K562 (cell line): Measurements from ENCODE around the gene KRT76. TPM values are rescaled to one million over a fixed set of nuclear protein-coding genes. Genes with fewer than 3 reads are reported as not detected.

Source experiments
- ATAC-seq: fragments of 200-7000 bp; cut with Tn5 transposase; 3 replicates; pipeline ENCODE4 v1.9.1; 2020; ENCODE audit warnings: moderate library complexity
- BruUV-seq: library from RNA; stranded (reverse); fragments of 400-500 nt; replicated peaks from 2 replicates; lab custom pipeline; 2021; lab: Mats Ljungman, UMichigan
- CTCF ChIA-PET: fragments of 300-600 bp; formaldehyde crosslinking; extraction: SDS; loops from one replicate; lab custom pipeline; 2021; ENCODE audit warnings: low intra/inter-chr PET ratio; lab: Yijun Ruan, JAX
- POLR2A ChIA-PET: fragments of 300-600, 350-650 bp; sonication (Branson Sonifier 250); formaldehyde crosslinking; extraction: SDS; loops from one replicate; lab custom pipeline; 2021; ENCODE audit warnings: antibody characterized with exemption, inconsistent platforms; lab: Yijun Ruan, JAX
- DNase-seq, 4 experiments: peaks; one replicate each; pipeline versions ENCODE4 v3.0.0 to v3.0.0-alpha.2; 2011 to 2018; ENCODE audit warnings: low spot score in 3 of 4, mixed read lengths in 3 of 4; ENCODE audit errors: extremely low read depth in 1 of 4
- FAIRE-seq: peaks from 2 replicates; lab custom pipeline; 2011; peaks lifted over from hg19 to GRCh38; lab: Jason Lieb, UNC
- H2AFZ ChIP-seq: 2 replicates; pipeline ENCODE4 v1.6.0; 2011; ENCODE audit warnings: low read depth, low read length, control low read depth, inconsistent platforms
- H3K27ac ChIP-seq: fragments of 200-600 bp; 3 replicates; pipeline ENCODE4 v1.8.0; 2011; ENCODE audit warnings: low read depth, mild to moderate bottlenecking, control low read depth, inconsistent platforms, low read length, moderate library complexity, mixed read lengths; ENCODE audit errors: extremely low read depth
- H3K27me3 ChIP-seq, 2 experiments: fragments of 300-600 bp in 1 of 2; 2 replicates in 1 of 2; 3 replicates in 1 of 2; pipeline versions ENCODE4 v1.6.0 to v1.8.0; 2011; ENCODE audit warnings: inconsistent platforms in 2 of 2, low read length in 2 of 2, mild to moderate bottlenecking in 1 of 2, mixed read lengths in 1 of 2, moderate library complexity in 1 of 2; ENCODE audit not compliant: control insufficient read depth in 2 of 2, insufficient read depth in 2 of 2
- H3K36me3 ChIP-seq: fragments of 300-600 bp; 3 replicates; pipeline ENCODE4 v1.8.0; 2011; ENCODE audit warnings: mild to moderate bottlenecking, low read length, inconsistent platforms; ENCODE audit not compliant: control insufficient read depth, insufficient read depth
- H3K4me1 ChIP-seq, 2 experiments: fragments of 200-600 bp in 1 of 2; replicated peaks in 1 of 2; 2 replicates in 1 of 2; 3 replicates in 1 of 2; pipeline versions ENCODE4 v1.5.1 to v1.8.0; 2011; ENCODE audit warnings: inconsistent platforms in 2 of 2, low read length in 2 of 2, mild to moderate bottlenecking in 1 of 2, mixed read lengths in 1 of 2, moderate library complexity in 1 of 2; ENCODE audit not compliant: control insufficient read depth in 2 of 2, insufficient read depth in 2 of 2
- H3K4me2 ChIP-seq: 2 replicates; pipeline ENCODE4 v1.6.1; 2011; ENCODE audit warnings: low read length, control low read depth, inconsistent platforms, mixed read lengths; ENCODE audit not compliant: insufficient read depth
- H3K4me3 ChIP-seq: fragments of 200-600 bp; sonication (generic), shearing (Covaris generic); 2 replicates; pipeline ENCODE4 v1.5.1; 2016; ENCODE audit warnings: control low read depth, inconsistent platforms
- H3K79me2 ChIP-seq: fragments of 200-600 bp; 3 replicates; pipeline ENCODE4 v1.8.0; 2011; ENCODE audit warnings: low read length, inconsistent platforms; ENCODE audit not compliant: control insufficient read depth, insufficient read depth
- H3K9ac ChIP-seq, 2 experiments: 2 replicates each; pipeline versions ENCODE4 v1.6.0 to v1.6.1; 2011; ENCODE audit warnings: low read depth in 2 of 2, low read length in 2 of 2, control low read depth in 1 of 2, inconsistent platforms in 1 of 2, mild to moderate bottlenecking in 1 of 2, mixed read lengths in 1 of 2; ENCODE audit not compliant: insufficient read depth in 1 of 2
- H3K9me1 ChIP-seq: one replicate; pipeline ENCODE4 v1.6.0; 2011; ENCODE audit warnings: inconsistent platforms, mild to moderate bottlenecking, low read length, moderate library complexity; ENCODE audit not compliant: control insufficient read depth, insufficient read depth
- H3K9me3 ChIP-seq: replicated peaks from 2 replicates; pipeline ENCODE4 v1.5.1; 2011; ENCODE audit warnings: low read depth, low read length, inconsistent platforms; ENCODE audit not compliant: control insufficient read depth, insufficient read depth
- H4K20me1 ChIP-seq: replicated peaks from 2 replicates; pipeline ENCODE4 v1.6.1; 2011; ENCODE audit warnings: low read length, inconsistent platforms, mixed read lengths; ENCODE audit not compliant: control insufficient read depth, insufficient read depth
- ATF4 ChIP-seq: fragments of 450-650 bp; formaldehyde crosslinking; IDR thresholded peaks from 2 replicates; pipeline ENCODE4 v1.4.0; 2022; ENCODE audit warnings: mild to moderate bottlenecking, moderate library complexity
- CCNT2 ChIP-seq: IDR thresholded peaks from 2 replicates; pipeline ENCODE4 v1.6.1; 2011; ENCODE audit warnings: borderline replicate concordance, low read depth, mild to moderate bottlenecking, moderate library complexity, mixed read lengths, low read length; ENCODE audit not compliant: insufficient read length; ENCODE audit errors: extremely low read depth
- CEBPG ChIP-seq, 3 experiments: fragments of 200-800 bp in 1 of 3; sonication (Bioruptor generic) in 1 of 3; sonication (generic) in 1 of 3; formaldehyde crosslinking in 1 of 3; IDR thresholded peaks in 2 of 3; conservative IDR thresholded peaks in 1 of 3; 2 replicates each; pipeline versions ENCODE4 v1.6.1 to v1.8.0; 2016 to 2022; ENCODE audit warnings: missing compliant biosample characterization in 2 of 3, missing genetic modification characterization in 2 of 3, mild to moderate bottlenecking in 1 of 3, missing genetic modification reagents in 1 of 3
- CREBBP ChIP-seq: IDR thresholded peaks from one replicate; pipeline ENCODE4 v1.6.1; 2012; ENCODE audit warnings: low read depth, mild to moderate bottlenecking, control low read depth, inconsistent platforms, low read length
- CXXC5 ChIP-seq: fragments of 250-450 bp; sonication (Bioruptor Pico); IDR thresholded peaks from 2 replicates; pipeline ENCODE4 v1.8.0; 2022; ENCODE audit warnings: inconsistent platforms, mild to moderate bottlenecking, moderate library complexity
- DLX4 ChIP-seq: fragments of 250-450 bp; sonication (Bioruptor Pico); IDR thresholded peaks from 2 replicates; pipeline ENCODE4 v1.6.1; 2021; ENCODE audit warnings: mild to moderate bottlenecking
- ELF4 ChIP-seq: fragments of 450-650 bp; formaldehyde crosslinking; IDR thresholded peaks from 2 replicates; pipeline ENCODE4 v1.4.0; 2022; ENCODE audit warnings: missing genetic modification characterization
- FOSL1 ChIP-seq: fragments of 200-800 bp; sonication (Bioruptor generic); conservative IDR thresholded peaks from 2 replicates; pipeline ENCODE4 v1.6.1; 2016; ENCODE audit warnings: missing genetic modification characterization, missing compliant biosample characterization
- FOXM1 ChIP-seq, 2 experiments: fragments of 450-650 bp in 1 of 2; sonication (generic) in 1 of 2; formaldehyde crosslinking in 1 of 2; IDR thresholded peaks; 2 replicates each; pipeline versions ENCODE4 v1.6.1 to v1.9.0; 2017 to 2022; ENCODE audit warnings: low read depth in 2 of 2, mild to moderate bottlenecking in 2 of 2, missing genetic modification reagents in 1 of 2, moderate library complexity in 1 of 2
- GATAD2B ChIP-seq: fragments of 450-650 bp; IDR thresholded peaks from 2 replicates; pipeline ENCODE4 v1.6.1; 2017; ENCODE audit warnings: mild to moderate bottlenecking, borderline replicate concordance
- HNRNPK ChIP-seq: fragments of 200-400 bp; formaldehyde crosslinking; IDR thresholded peaks from one replicate; pipeline ENCODE4 v1.6.1; 2018; ENCODE audit warnings: mild to moderate bottlenecking, low read depth, low read length; ENCODE audit not compliant: poor library complexity, severe bottlenecking
- HNRNPUL1 ChIP-seq: fragments of 200-400 bp; formaldehyde crosslinking; IDR thresholded peaks from 2 replicates; pipeline ENCODE4 v1.6.1; 2017; ENCODE audit warnings: low read length
- NCOA6 ChIP-seq: fragments of 450-650 bp; IDR thresholded peaks from 2 replicates; pipeline ENCODE4 v1.6.1; 2017; ENCODE audit warnings: mild to moderate bottlenecking
- PHB ChIP-seq: fragments of 250-450 bp; sonication (Bioruptor Pico); IDR thresholded peaks from 2 replicates; pipeline ENCODE4 v1.5.0; 2021
- PHF21A ChIP-seq: fragments of 450-650 bp; IDR thresholded peaks from 2 replicates; pipeline ENCODE4 v1.6.1; 2017; ENCODE audit warnings: low read depth, borderline replicate concordance
- PKNOX1 ChIP-seq: fragments of 450-650 bp; IDR thresholded peaks from 2 replicates; pipeline ENCODE4 v1.6.1; 2016
- SIX5 ChIP-seq, 2 experiments: IDR thresholded peaks; 2 replicates each; pipeline ENCODE4 v1.6.1; 2011; ENCODE audit warnings: low read length in 2 of 2, borderline replicate concordance in 1 of 2, low read depth in 1 of 2, mild to moderate bottlenecking in 1 of 2, moderate library complexity in 1 of 2; ENCODE audit not compliant: insufficient read depth in 1 of 2
- ZKSCAN1 ChIP-seq: fragments of 150-350 bp; IDR thresholded peaks from 2 replicates; pipeline ENCODE4 v1.6.1; 2016; ENCODE audit warnings: low read depth, low read length
- ZNF12 ChIP-seq: sonication (generic); formaldehyde crosslinking; IDR thresholded peaks from 2 replicates; pipeline ENCODE4 v1.4.0; 2020; ENCODE audit warnings: mild to moderate bottlenecking, missing genetic modification reagents
- ZNF124 ChIP-seq: sonication (generic); formaldehyde crosslinking; IDR thresholded peaks from 2 replicates; pipeline ENCODE4 v1.8.1; 2022; ENCODE audit warnings: missing genetic modification reagents
- WGBS: fragments of 100-300 bp; shearing (Covaris generic); methylation state at CpG from one replicate; pipeline ENCODE4 v1.1.6; 2016; ENCODE audit warnings: low coverage, mixed read lengths; ENCODE audit not compliant: insufficient coverage; ENCODE audit errors: missing lambda C conversion rate; 5-methylcytosine and 5-hydroxymethylcytosine counted together
- in situ Hi-C: fragments of 300-500 bp; cut with MboI; formaldehyde crosslinking; loops from 4 replicates; pipeline ENCODE4 v1.15.0; 2018; ENCODE audit warnings: inconsistent platforms, mixed read lengths
- intact Hi-C: fragments of 100-400 bp; cut with micrococcal nuclease; formaldehyde crosslinking; loops from 2 replicates; pipeline ENCODE4 v1.14.2; 2022
- polyA plus RNA-seq, 8 experiments: library from polyadenylated mRNA; depleted of rRNA in 4 of 8; stranded (reverse) in 5 of 8; unstranded in 3 of 8; fragments of >200 nt; fragmentation: Nextera tagmentation in 2 of 8; fragmentation: Illumina TruSeq in 1 of 8; extraction: Ambion mirVana in 2 of 8; extraction: Trizol in 1 of 8; gene quantifications; 2 replicates each; pipeline versions ENCODE4 v1.2.1 to v1.2.3, GENCODE V29; 2011 to 2014; ENCODE audit warnings: inconsistent platforms in 1 of 8, missing spikeins in 1 of 8
- total RNA-seq, 7 experiments: library from RNA; depleted of rRNA in 6 of 7; stranded (reverse); fragments of >200 nt in 6 of 7; fragmentation: Illumina TruSeq in 2 of 7; extraction: Trizol in 2 of 7; gene quantifications; 2 replicates each; pipeline versions ENCODE4 v1.2.1 to v1.2.3, GENCODE V29; 2011 to 2021; ENCODE audit warnings: low replicate concordance in 1 of 7

Gene KRT76
- total and polyA plus RNA-seq, 9 of the 15 experiments (the other 6 are each of a cell fraction or from before 2014, with no cell fraction given), result not detected

GRCh38 chr12:52820521-52820920 lies 43.4 kb upstream of the KRT76 start:
- 0% methylated on average over 6 of the region's 6 CpGs for WGBS
- ATAC-seq, result no peak

More at GRCh38 chr12:52820521-52820920, 43.4 kb upstream of the KRT76 start:
- Histone ChIP-seq H4K20me1 (no peaks in the 10 kb centered on the region), H3K9me1 (no peaks in the 10 kb centered on the region), H3K9me3 (no peaks in the 10 kb centered on the region), H3K9ac (no peak overlapping the region), H3K27me3 (peaks cover 26 to 75% of the 10 kb centered on the region in 2 experiments; a peak in 4 of 5 replicates)
- CTCF ChIA-PET, result no interaction called here
- no peak for DNase-seq
- in situ Hi-C loops, result no loop called here
- intact Hi-C loops, result no loop called here
- no peak for TF ChIP-seq ZKSCAN1
- no peak for TF ChIP-seq DLX4
- no peak for TF ChIP-seq ZNF124 (CRISPR knock-in tag)
- TF ChIP-seq SIX5 (IDR thresholded peaks at IDR 0.05; ENCODE audit: borderline replicate concordance in 1 of 2, insufficient read depth in 1 of 2, low read depth in 1 of 2, low read length in 2 of 2), result no peak
- no peak for TF ChIP-seq PKNOX1
- no peak for TF ChIP-seq CCNT2
- no peak for TF ChIP-seq PHB (CRISPR knock-in tag)
- no peak for TF ChIP-seq CEBPG (CRISPR knock-in tag; IDR thresholded peaks at IDR 0.05)
- TF ChIP-seq CEBPG (tag; conservative IDR thresholded peaks at IDR 0.05 in 1 of 2, IDR thresholded peaks at IDR 0.05 in 1 of 2), result no peak
- no peak for TF ChIP-seq ATF4 (CRISPR knock-in tag)
- TF ChIP-seq HNRNPK, result no peak
- no peak for TF ChIP-seq ZNF12 (CRISPR knock-in tag)
- TF ChIP-seq ELF4 (CRISPR knock-in tag), result no peak
- TF ChIP-seq NCOA6, result no peak
- no peak for TF ChIP-seq PHF21A
- no peak for TF ChIP-seq CXXC5 (CRISPR knock-in tag)
- TF ChIP-seq FOXM1 (IDR thresholded peaks at IDR 0.05; ENCODE audit: low read depth), result no peak
- TF ChIP-seq FOXM1 (CRISPR knock-in tag; IDR thresholded peaks at IDR 0.05; ENCODE audit: low read depth), result no peak
- TF ChIP-seq GATAD2B, result no peak
- no peak for TF ChIP-seq FOSL1 (tag)
- no peak for TF ChIP-seq HNRNPUL1
- no peak for TF ChIP-seq CREBBP
- TF ChIP-seq, all 486 proteins: peak for 0
- BruUV-seq, result no TSS peak
- Histone ChIP-seq H3K27ac (no peak overlapping the region), H3K4me3 (no peak overlapping the region), H3K79me2 (no peaks in the 10 kb centered on the region), H3K36me3 (no peaks in the 10 kb centered on the region), H3K4me2 (no peak overlapping the region), H3K4me1 (no peaks in the 10 kb centered on the region; a peak in 2 of 5 replicates), H2AFZ (no peak overlapping the region)
- no peak for FAIRE-seq
- POLR2A ChIA-PET, result interaction anchor here (0.6 to 1.1 kb wide), 3 partner anchors 13 to 253 kb away, joined by 3 to 5 read pairs (median 3); no protein-coding TSS in a partner anchor
